GM18499 (cell line): ENCODE results near the gene ALS2.
"Not testable (repeated sequence)": the region's sequence is repeated elsewhere in the genome, so short reads cannot be mapped to it uniquely, and the experiment has no call there.

Experiments used
- ATAC-seq: cut with Tn5 transposase; IDR thresholded peaks from one replicate; pipeline ENCODE4 v1.9.1; 2021; ENCODE audit warnings: moderate number of reproducible peaks; ENCODE audit not compliant: insufficient read depth, unreplicated experiment

Gene ALS2

GRCh38 chr2:201780674-201781493 is at the start of gene ALS2:
TSS of gene ALS2 (minus strand) at chr2:201780933. CDS start at chr2:201768885, 12,048 bp downstream.
- ATAC-seq, result peak; percentile 88

- ATAC-seq, result no peak
Observed at GRCh38 chr2:201828220-201828619, 47.5 kb upstream of the ALS2 start.

- ATAC-seq, result no peak
Observed at GRCh38 chr2:201827621-201828020, 46.9 kb upstream of the ALS2 start.

- no peak for ATAC-seq
Observed at GRCh38 chr2:201824212-201824611, 43.5 kb upstream of the ALS2 start.

GRCh38 chr2:201821080-201821479 is 40.3 kb upstream of the ALS2 start:
- ATAC-seq, result no peak

- no peak for ATAC-seq
Observed at GRCh38 chr2:201820383-201821007, 39.8 kb upstream of the ALS2 start.

- no peak for ATAC-seq
Observed at GRCh38 chr2:201816657-201817575, 36.2 kb upstream of the ALS2 start.

GRCh38 chr2:201813996-201814760 is 33.4 kb upstream of the ALS2 start:
- ATAC-seq, result no peak

GRCh38 chr2:201810604-201811003 is 29.9 kb upstream of the ALS2 start:
- not testable (repeated sequence) for ATAC-seq

- no peak for ATAC-seq
Observed at GRCh38 chr2:201809633-201810032, 28.9 kb upstream of the ALS2 start.

GRCh38 chr2:201808027-201808426 is 27.3 kb upstream of the ALS2 start:
- ATAC-seq, result no peak

- no peak for ATAC-seq
Observed at GRCh38 chr2:201807452-201807999, 26.8 kb upstream of the ALS2 start.

- no peak for ATAC-seq
Observed at GRCh38 chr2:201806442-201807170, 25.9 kb upstream of the ALS2 start, which contains the start of gene CDK15. TSS of gene CDK15 (plus strand) at chr2:201806537. CDS start at chr2:201806665, 128 bp downstream.

- ATAC-seq, result not testable (repeated sequence)
Observed at GRCh38 chr2:201798914-201799285, 18.2 kb upstream of the ALS2 start.

GRCh38 chr2:201798252-201798913 is 17.6 kb upstream of the ALS2 start:
- no peak for ATAC-seq

- ATAC-seq, result no peak
Observed at GRCh38 chr2:201797175-201797840, 16.6 kb upstream of the ALS2 start.

GRCh38 chr2:201796478-201796865 is 15.7 kb upstream of the ALS2 start:
- no peak for ATAC-seq
